ENCODE data around the gene PCLO.

Gene PCLO

DNA sequence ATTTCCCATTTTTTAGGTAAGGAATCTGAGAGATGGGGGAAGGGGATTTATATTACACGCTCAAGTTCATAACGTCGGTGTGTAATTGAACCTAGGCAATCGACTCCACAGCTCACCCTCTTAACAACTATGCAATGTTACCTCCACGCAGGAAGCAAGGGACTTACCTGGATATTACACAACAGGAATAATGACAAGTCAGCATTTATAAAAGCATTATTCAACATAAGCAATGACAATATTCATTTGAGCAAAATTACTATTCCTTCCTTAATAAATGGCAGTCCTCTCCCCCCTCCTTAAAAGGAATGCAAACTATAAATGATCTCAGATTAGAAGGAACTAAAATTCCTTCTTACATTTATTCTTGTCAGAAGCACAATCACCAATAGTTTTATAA lies 104.0 kb downstream of the PCLO start:
- no peak for DNase-seq (ENCODE audit: low read depth)
- H3K4me3 ChIP-seq (ENCODE audit: low read length), result no peak overlapping the region
- TF ChIP-seq, protein P1, sequence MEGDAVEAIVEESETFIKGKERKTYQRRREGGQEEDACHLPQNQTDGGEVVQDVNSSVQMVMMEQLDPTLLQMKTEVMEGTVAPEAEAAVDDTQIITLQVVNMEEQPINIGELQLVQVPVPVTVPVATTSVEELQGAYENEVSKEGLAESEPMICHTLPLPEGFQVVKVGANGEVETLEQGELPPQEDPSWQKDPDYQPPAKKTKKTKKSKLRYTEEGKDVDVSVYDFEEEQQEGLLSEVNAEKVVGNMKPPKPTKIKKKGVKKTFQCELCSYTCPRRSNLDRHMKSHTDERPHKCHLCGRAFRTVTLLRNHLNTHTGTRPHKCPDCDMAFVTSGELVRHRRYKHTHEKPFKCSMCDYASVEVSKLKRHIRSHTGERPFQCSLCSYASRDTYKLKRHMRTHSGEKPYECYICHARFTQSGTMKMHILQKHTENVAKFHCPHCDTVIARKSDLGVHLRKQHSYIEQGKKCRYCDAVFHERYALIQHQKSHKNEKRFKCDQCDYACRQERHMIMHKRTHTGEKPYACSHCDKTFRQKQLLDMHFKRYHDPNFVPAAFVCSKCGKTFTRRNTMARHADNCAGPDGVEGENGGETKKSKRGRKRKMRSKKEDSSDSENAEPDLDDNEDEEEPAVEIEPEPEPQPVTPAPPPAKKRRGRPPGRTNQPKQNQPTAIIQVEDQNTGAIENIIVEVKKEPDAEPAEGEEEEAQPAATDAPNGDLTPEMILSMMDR (IDR thresholded peaks at IDR 0.05; ENCODE audit: insufficient read depth, low read depth, low read length, missing control alignments), result no peak

DNA sequence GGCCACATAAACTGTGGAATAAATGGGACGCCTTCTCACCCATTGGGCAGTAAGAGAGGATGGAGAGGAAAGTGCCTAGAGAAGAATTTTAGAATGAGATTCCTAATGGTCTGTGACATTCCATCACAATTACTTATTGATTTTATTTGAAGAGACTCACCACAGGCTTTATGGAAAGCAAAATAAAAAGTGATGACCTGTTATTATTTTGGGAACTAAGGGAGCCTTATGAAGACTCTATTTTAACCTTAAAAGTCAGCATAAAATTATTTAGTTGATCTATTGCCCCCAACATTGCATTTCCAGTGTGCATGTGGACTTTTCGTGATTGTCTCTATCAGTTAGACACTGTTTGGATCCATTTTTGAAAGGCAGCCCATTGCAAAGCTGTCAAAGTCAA lies 107.5 kb downstream of the PCLO start:
- H3K4me3 ChIP-seq (ENCODE audit: low read length), result no peak overlapping the region
- no peak for DNase-seq (ENCODE audit: low read depth)
- TF ChIP-seq, protein P1 (IDR thresholded peaks at IDR 0.05; ENCODE audit: insufficient read depth, low read depth, low read length, missing control alignments), result no peak

GRCh38 chr7:83054472-83054871 lies 108.2 kb downstream of the PCLO start:
- DNase-seq (ENCODE audit: low read depth), result no peak
- H3K4me3 ChIP-seq (ENCODE audit: low read length), result no peak overlapping the region
- TF ChIP-seq, protein P1 (IDR thresholded peaks at IDR 0.05; ENCODE audit: insufficient read depth, low read depth, low read length, missing control alignments), result no peak

DNA sequence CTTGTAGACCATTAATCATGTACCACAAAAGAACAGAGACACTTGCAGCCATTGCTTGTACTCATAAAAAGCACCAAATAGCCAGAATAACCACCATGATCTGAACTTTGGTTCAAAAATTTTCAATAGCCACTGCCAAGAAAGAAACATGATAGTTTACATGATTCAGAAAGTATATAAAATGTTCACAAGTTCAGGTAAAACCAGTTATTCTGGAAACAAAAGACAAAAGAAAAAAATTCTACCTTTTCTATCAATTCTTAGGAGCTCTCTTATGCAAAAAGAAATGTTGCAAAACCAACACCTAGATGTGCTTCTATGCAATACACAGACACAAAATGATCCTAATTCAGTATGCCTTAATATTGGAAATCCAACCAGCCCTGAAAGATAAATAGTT lies 108.7 kb downstream of the PCLO start:
- TF ChIP-seq, protein P1 (IDR thresholded peaks at IDR 0.05; ENCODE audit: insufficient read depth, low read depth, low read length, missing control alignments), result no peak

GRCh38 chr7:83040484-83040883 lies 122.2 kb downstream of the PCLO start:
- H3K4me3 ChIP-seq (ENCODE audit: low read length), result no peak overlapping the region
- DNase-seq (ENCODE audit: low read depth), result no peak
- TF ChIP-seq, protein P1 (IDR thresholded peaks at IDR 0.05; ENCODE audit: insufficient read depth, low read depth, low read length, missing control alignments), result no peak

More for the DNA sequence above, 108.7 kb downstream of the PCLO start:
- no peak overlapping the region for H3K4me3 ChIP-seq (ENCODE audit: low read length)
- peak; percentile 38 for DNase-seq (ENCODE audit: low read depth)

DNA sequence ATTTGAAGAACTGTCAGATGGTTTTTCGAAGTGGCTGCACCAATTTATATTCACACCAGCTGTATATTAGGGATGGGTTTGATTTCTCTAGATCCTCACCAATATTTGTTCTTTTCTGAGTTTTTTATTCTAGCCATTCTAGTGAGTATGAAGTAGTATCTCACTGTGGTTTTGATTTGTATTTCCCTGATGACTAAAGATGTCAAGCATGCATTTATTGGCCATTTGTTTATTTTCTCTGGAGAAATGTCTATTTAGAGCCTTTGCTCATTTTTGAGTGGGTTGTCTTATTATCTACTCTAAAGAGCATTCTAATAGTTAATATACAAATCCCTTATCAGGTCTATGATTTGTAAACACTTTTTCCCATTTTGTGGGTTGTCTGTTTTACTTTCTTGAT lies 123.9 kb downstream of the PCLO start:
- H3K4me3 ChIP-seq (ENCODE audit: low read length), result no peak overlapping the region
- no peak for DNase-seq (ENCODE audit: low read depth)

More for the DNA sequence above, 123.9 kb downstream of the PCLO start:
- TF ChIP-seq, protein P1 (IDR thresholded peaks at IDR 0.05; ENCODE audit: insufficient read depth, low read depth, low read length, missing control alignments), result no peak

Measured in epithelial cell of esophagus (primary cell).